ENCODE results near the gene SLC22A23. TPM values are rescaled to one million over a fixed set of nuclear protein-coding genes. Genes with fewer than 3 reads are reported as not detected.

Gene SLC22A23
- polyA plus RNA-seq, 4 donors: 9.5 to 38.3 (median 15.0) TPM

DNA sequence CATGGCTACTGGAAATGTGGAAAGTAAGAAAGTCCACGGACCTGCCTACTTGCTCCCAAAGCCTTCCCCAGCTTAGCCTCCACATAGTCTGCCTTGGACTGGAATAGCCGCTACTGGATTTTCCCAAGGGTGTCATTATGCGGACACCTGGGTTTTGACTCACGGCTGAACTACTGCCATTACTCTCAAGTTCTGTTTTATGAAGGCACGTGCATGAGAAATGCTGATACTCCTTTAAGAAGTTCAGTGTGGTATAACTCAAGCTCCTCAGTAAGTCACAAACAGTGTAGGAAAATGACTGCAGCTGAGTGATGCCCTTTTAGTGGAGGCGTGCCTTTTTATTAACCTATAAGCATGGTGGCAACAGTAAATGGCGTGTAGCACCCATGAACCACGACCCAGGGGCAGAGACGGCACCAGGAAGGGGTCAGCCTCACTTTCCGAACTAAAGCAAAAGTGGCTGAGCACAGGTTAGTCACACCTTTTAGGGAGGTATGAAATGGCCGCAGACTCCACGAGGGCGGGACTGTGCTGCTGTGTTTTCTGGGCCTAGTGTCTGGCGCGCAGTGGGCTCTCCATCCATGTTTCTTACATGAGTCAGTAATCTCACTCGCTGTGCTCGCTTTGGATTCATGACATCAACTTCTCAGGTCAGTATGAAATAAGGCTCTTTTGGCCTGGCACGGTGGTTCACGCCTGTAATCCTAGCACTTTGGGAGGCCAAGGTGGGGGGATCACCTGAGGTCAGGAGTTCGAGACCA lies 174.2 kb downstream of the SLC22A23 start:
- FAIRE-seq (no peak), DNase-seq (no peak)
- peaks cover 0 to 83% (median 10%) of the 10 kb centered on the region in 3 donors for H3K36me3 ChIP-seq (ENCODE audit: control insufficient read depth in 3 of 3, insufficient read depth in 2 of 3, low read depth in 1 of 3, low read length in 3 of 3)
- H3K4me3 ChIP-seq (ENCODE audit: low read depth in 1 of 3, low read length in 3 of 3): no peak overlapping the region
- H3K27ac ChIP-seq (ENCODE audit: low read depth in 1 of 3, low read length in 2 of 3): no peak overlapping the region
- 91 to 92% (median 91%) methylated on average over 20 of the region's 20 CpGs for WGBS, 3 donors
- H3K4me1 ChIP-seq (ENCODE audit: control insufficient read depth in 3 of 3, insufficient read depth in 2 of 3, low read depth in 1 of 3, low read length in 2 of 3): no peaks in the 10 kb centered on the region
- H3K9me3 ChIP-seq (ENCODE audit: control insufficient read depth in 2 of 2, insufficient read depth in 1 of 2, low read depth in 1 of 2, low read length in 1 of 2): no peaks in the 10 kb centered on the region
- H3K27me3 ChIP-seq (ENCODE audit: control insufficient read depth in 3 of 3, insufficient read depth in 3 of 3, low read length in 3 of 3): no peaks in the 10 kb centered on the region

- Histone ChIP-seq H3K4me3 (ENCODE audit: low read depth in 1 of 3, low read length in 3 of 3) (no peak overlapping the region), H3K4me1 (ENCODE audit: control insufficient read depth in 3 of 3, insufficient read depth in 2 of 3, low read depth in 1 of 3, low read length in 2 of 3) (no peaks in the 10 kb centered on the region), H3K36me3 (ENCODE audit: control insufficient read depth in 3 of 3, insufficient read depth in 2 of 3, low read depth in 1 of 3, low read length in 3 of 3) (peaks cover 0 to 83% (median 10%) of the 10 kb centered on the region in 3 donors), H3K9me3 (ENCODE audit: control insufficient read depth in 2 of 2, insufficient read depth in 1 of 2, low read depth in 1 of 2, low read length in 1 of 2) (no peaks in the 10 kb centered on the region), H3K27ac (ENCODE audit: low read depth in 1 of 3, low read length in 2 of 3) (no peak overlapping the region), H3K27me3 (ENCODE audit: control insufficient read depth in 3 of 3, insufficient read depth in 3 of 3, low read length in 3 of 3) (no peaks in the 10 kb centered on the region)
- WGBS, 3 donors: 64 to 86% (median 82%) methylated on average over 13 of the region's 13 CpGs
- no peak for FAIRE-seq
- no peak for DNase-seq
Measured at GRCh38 chr6:3281631-3282475, 175.0 kb downstream of the SLC22A23 start.

- Histone ChIP-seq H3K27ac (ENCODE audit: low read depth in 1 of 3, low read length in 2 of 3) (no peak overlapping the region), H3K4me1 (ENCODE audit: control insufficient read depth in 3 of 3, insufficient read depth in 2 of 3, low read depth in 1 of 3, low read length in 2 of 3) (no peaks in the 10 kb centered on the region), H3K27me3 (ENCODE audit: control insufficient read depth in 3 of 3, insufficient read depth in 3 of 3, low read length in 3 of 3) (no peaks in the 10 kb centered on the region), H3K9me3 (ENCODE audit: control insufficient read depth in 2 of 2, insufficient read depth in 1 of 2, low read depth in 1 of 2, low read length in 1 of 2) (no peaks in the 10 kb centered on the region), H3K36me3 (ENCODE audit: control insufficient read depth in 3 of 3, insufficient read depth in 2 of 3, low read depth in 1 of 3, low read length in 3 of 3) (peaks cover 0 to 87% (median 10%) of the 10 kb centered on the region in 3 donors), H3K4me3 (ENCODE audit: low read depth in 1 of 3, low read length in 3 of 3) (no peak overlapping the region)
- FAIRE-seq (no peak), DNase-seq (no peak)
- WGBS, 3 donors: 87 to 95% (median 91%) methylated on average over 14 of the region's 14 CpGs
Measured at GRCh38 chr6:3280866-3281465, 175.9 kb downstream of the SLC22A23 start.

DNA sequence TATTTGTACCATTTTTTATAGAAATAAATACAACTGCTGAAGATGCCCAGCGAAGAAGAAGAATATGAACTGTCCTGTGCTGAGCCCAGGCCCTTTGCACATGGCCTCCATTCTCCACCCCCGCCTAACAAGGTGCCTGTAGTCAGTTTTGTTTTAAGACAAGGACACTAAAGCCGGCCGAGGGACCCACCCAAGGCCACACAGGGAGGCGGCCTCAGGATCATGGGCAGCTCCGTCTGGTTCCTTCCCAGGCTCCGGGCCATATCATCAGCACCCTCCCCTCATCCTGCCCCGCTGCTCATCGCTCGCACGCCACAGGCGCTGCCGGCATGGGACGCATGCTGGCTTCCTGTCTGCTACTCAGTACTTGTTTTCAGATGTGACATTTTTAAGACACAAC lies 176.8 kb downstream of the SLC22A23 start:
- WGBS, 3 donors: 83 to 84% (median 84%) methylated on average over 14 of the region's 14 CpGs
- H3K4me3 ChIP-seq (ENCODE audit: low read depth in 1 of 3, low read length in 3 of 3): no peak overlapping the region
- FAIRE-seq (no peak), DNase-seq (no peak)
- H3K27me3 ChIP-seq (ENCODE audit: control insufficient read depth in 3 of 3, insufficient read depth in 3 of 3, low read length in 3 of 3): no peaks in the 10 kb centered on the region
- no peaks in the 10 kb centered on the region for H3K9me3 ChIP-seq (ENCODE audit: control insufficient read depth in 2 of 2, insufficient read depth in 1 of 2, low read depth in 1 of 2, low read length in 1 of 2)
- H3K36me3 ChIP-seq (ENCODE audit: control insufficient read depth in 3 of 3, insufficient read depth in 2 of 3, low read depth in 1 of 3, low read length in 3 of 3): peaks cover 0 to 82% (median 7%) of the 10 kb centered on the region in 3 donors
- H3K27ac ChIP-seq (ENCODE audit: low read depth in 1 of 3, low read length in 2 of 3): no peak overlapping the region
- H3K4me1 ChIP-seq (ENCODE audit: control insufficient read depth in 3 of 3, insufficient read depth in 2 of 3, low read depth in 1 of 3, low read length in 2 of 3): no peaks in the 10 kb centered on the region

GRCh38 chr6:3278691-3279090 lies 178.2 kb downstream of the SLC22A23 start:
- no peak for FAIRE-seq
- no peaks in the 10 kb centered on the region for H3K4me1 ChIP-seq (ENCODE audit: control insufficient read depth in 3 of 3, insufficient read depth in 2 of 3, low read depth in 1 of 3, low read length in 2 of 3)
- H3K36me3 ChIP-seq (ENCODE audit: control insufficient read depth in 3 of 3, insufficient read depth in 2 of 3, low read depth in 1 of 3, low read length in 3 of 3): peaks cover 0 to 75% (median 0%) of the 10 kb centered on the region in 3 donors
- WGBS, 3 donors: 88 to 92% (median 92%) methylated on average over 4 of the region's 4 CpGs
- no peak overlapping the region for H3K27ac ChIP-seq (ENCODE audit: low read depth in 1 of 3, low read length in 2 of 3)
- DNase-seq: no peak
- no peaks in the 10 kb centered on the region for H3K9me3 ChIP-seq (ENCODE audit: control insufficient read depth in 2 of 2, insufficient read depth in 1 of 2, low read depth in 1 of 2, low read length in 1 of 2)
- H3K4me3 ChIP-seq (ENCODE audit: low read depth in 1 of 3, low read length in 3 of 3): no peak overlapping the region
- no peaks in the 10 kb centered on the region for H3K27me3 ChIP-seq (ENCODE audit: control insufficient read depth in 3 of 3, insufficient read depth in 3 of 3, low read length in 3 of 3)

- H3K27me3 ChIP-seq (ENCODE audit: control insufficient read depth in 3 of 3, insufficient read depth in 3 of 3, low read length in 3 of 3): no peaks in the 10 kb centered on the region
- no peak for DNase-seq
- WGBS, 3 donors: 82 to 85% (median 84%) methylated on average over 9 of the region's 9 CpGs
- H3K36me3 ChIP-seq (ENCODE audit: control insufficient read depth in 3 of 3, insufficient read depth in 2 of 3, low read depth in 1 of 3, low read length in 3 of 3): peaks cover 0 to 74% (median 3%) of the 10 kb centered on the region in 3 donors
- no peaks in the 10 kb centered on the region for H3K4me1 ChIP-seq (ENCODE audit: control insufficient read depth in 3 of 3, insufficient read depth in 2 of 3, low read depth in 1 of 3, low read length in 2 of 3)
- H3K4me3 ChIP-seq (ENCODE audit: low read depth in 1 of 3, low read length in 3 of 3): no peak overlapping the region
- H3K27ac ChIP-seq (ENCODE audit: low read depth in 1 of 3, low read length in 2 of 3): no peak overlapping the region
- no peak for FAIRE-seq
- no peaks in the 10 kb centered on the region for H3K9me3 ChIP-seq (ENCODE audit: control insufficient read depth in 2 of 2, insufficient read depth in 1 of 2, low read depth in 1 of 2, low read length in 1 of 2)
Measured at GRCh38 chr6:3277851-3278416, 178.9 kb downstream of the SLC22A23 start.

GRCh38 chr6:3277251-3277650 lies 179.6 kb downstream of the SLC22A23 start:
- FAIRE-seq (no peak), DNase-seq (no peak)
- no peaks in the 10 kb centered on the region for H3K27me3 ChIP-seq (ENCODE audit: control insufficient read depth in 3 of 3, insufficient read depth in 3 of 3, low read length in 3 of 3)
- no peaks in the 10 kb centered on the region for H3K4me1 ChIP-seq (ENCODE audit: control insufficient read depth in 3 of 3, insufficient read depth in 2 of 3, low read depth in 1 of 3, low read length in 2 of 3)
- H3K4me3 ChIP-seq (ENCODE audit: low read depth in 1 of 3, low read length in 3 of 3): no peak overlapping the region
- WGBS, 3 donors: 83 to 94% (median 88%) methylated on average over 12 of the region's 12 CpGs
- H3K36me3 ChIP-seq (ENCODE audit: control insufficient read depth in 3 of 3, insufficient read depth in 2 of 3, low read depth in 1 of 3, low read length in 3 of 3): peaks cover 2 to 75% (median 3%) of the 10 kb centered on the region in 3 donors
- H3K9me3 ChIP-seq (ENCODE audit: control insufficient read depth in 2 of 2, insufficient read depth in 1 of 2, low read depth in 1 of 2, low read length in 1 of 2): no peaks in the 10 kb centered on the region
- H3K27ac ChIP-seq (ENCODE audit: low read depth in 1 of 3, low read length in 2 of 3): no peak overlapping the region
